H1 (cell line): Measurements from ENCODE around the gene GLB1L3. TPM values are rescaled to one million over a fixed set of nuclear protein-coding genes. Genes with fewer than 3 reads are reported as not detected.

Source experiments
- CTCF ChIA-PET: fragments of 300-600 bp; sonication (Branson Sonifier 250); formaldehyde crosslinking; loops from one replicate; lab custom pipeline; 2021; ENCODE audit not compliant: partially characterized antibody; lab: Charles Lee
- POLR2A ChIA-PET: fragments of 300-600 bp; sonication (Branson Sonifier 250); formaldehyde crosslinking; loops from one replicate; lab custom pipeline; 2021; ENCODE audit warnings: inconsistent platforms; ENCODE audit not compliant: partially characterized antibody; lab: Charles Lee
- DNase-seq, 2 experiments: peaks; one replicate each; pipeline versions ENCODE4 v3.0.0 to v3.0.0-alpha.2; 2010 to 2022; ENCODE audit warnings: low spot score in 2 of 2, low read depth in 1 of 2, mixed read lengths in 1 of 2
- FAIRE-seq: peaks from 2 replicates; lab custom pipeline; 2011; peaks lifted over from hg19 to GRCh38; lab: Jason Lieb, UNC
- H2AFZ ChIP-seq: 2 replicates; pipeline ENCODE4 v1.8.1; 2012; ENCODE audit warnings: low read length, inconsistent platforms
- H2AK5ac ChIP-seq: 2 replicates; pipeline ENCODE4 v1.6.1; 2013; ENCODE audit warnings: low read depth, low read length
- H2BK120ac ChIP-seq: replicated peaks from 2 replicates; pipeline ENCODE3; 2013; ENCODE audit warnings: low read depth, low read length, inconsistent platforms
- H2BK12ac ChIP-seq: 2 replicates; pipeline ENCODE4 v1.6.1; 2013; ENCODE audit warnings: low read depth, low read length
- H2BK15ac ChIP-seq: 2 replicates; pipeline ENCODE4 v1.6.1; 2013; ENCODE audit warnings: low read length
- H2BK20ac ChIP-seq: 2 replicates; pipeline ENCODE4 v1.6.1; 2013; ENCODE audit warnings: low read length
- H2BK5ac ChIP-seq: 2 replicates; pipeline ENCODE4 v1.6.1; 2013; ENCODE audit warnings: low read depth, low read length
- H3K14ac ChIP-seq: 2 replicates; pipeline ENCODE4 v1.6.1; 2013; ENCODE audit warnings: inconsistent platforms; ENCODE audit not compliant: insufficient read length
- H3K18ac ChIP-seq: 2 replicates; pipeline ENCODE4 v1.6.1; 2013; ENCODE audit warnings: low read length; ENCODE audit errors: extremely low read depth
- H3K23ac ChIP-seq: 2 replicates; pipeline ENCODE4 v1.6.1; 2013; ENCODE audit warnings: inconsistent platforms; ENCODE audit not compliant: insufficient read length
- H3K23me2 ChIP-seq: 2 replicates; pipeline ENCODE4 v1.6.1; 2013; ENCODE audit warnings: low read depth, low read length
- H3K27ac ChIP-seq: 2 replicates; pipeline ENCODE4 v1.6.1; 2011; ENCODE audit warnings: low read depth, low read length, inconsistent platforms
- H3K27me3 ChIP-seq, 4 experiments: replicated peaks in 1 of 4; 1 replicate in 1 of 4; 2 replicates in 3 of 4; pipeline versions ENCODE4 v1.6.1 to v1.8.1; 2011 to 2013; ENCODE audit warnings: low read length in 3 of 4, mild to moderate bottlenecking in 3 of 4, inconsistent platforms in 2 of 4, mixed read lengths in 2 of 4, moderate library complexity in 1 of 4; ENCODE audit not compliant: control insufficient read depth in 3 of 4, insufficient read depth in 3 of 4; ENCODE audit errors: extremely low read depth in 1 of 4
- H3K36me3 ChIP-seq, 4 experiments: 2 replicates each; pipeline versions ENCODE4 v1.6.1 to v1.8.1; 2011 to 2013; ENCODE audit warnings: mild to moderate bottlenecking in 4 of 4, low read length in 3 of 4, moderate library complexity in 2 of 4, control low read depth in 1 of 4, inconsistent platforms in 1 of 4; ENCODE audit not compliant: insufficient read depth in 4 of 4, control insufficient read depth in 2 of 4
- H3K4ac ChIP-seq: replicated peaks from 2 replicates; pipeline ENCODE3; 2013; ENCODE audit warnings: low read length, low read depth, mixed read lengths, inconsistent platforms; ENCODE audit not compliant: insufficient read length
- H3K4me1 ChIP-seq, 4 experiments: replicated peaks in 1 of 4; 1 replicate in 1 of 4; 2 replicates in 3 of 4; pipeline versions ENCODE4 v1.6.1 to v1.8.1; 2011 to 2013; ENCODE audit warnings: low read length in 3 of 4, inconsistent platforms in 2 of 4, mixed read lengths in 1 of 4; ENCODE audit not compliant: insufficient read depth in 4 of 4, control insufficient read depth in 3 of 4
- H3K4me2 ChIP-seq, 2 experiments: 2 replicates each; pipeline versions ENCODE4 v1.6.1 to v1.8.1; 2011 to 2013; ENCODE audit warnings: low read depth in 2 of 2, low read length in 2 of 2, control low read depth in 1 of 2, inconsistent platforms in 1 of 2, mild to moderate bottlenecking in 1 of 2; ENCODE audit not compliant: insufficient read depth in 1 of 2
- H3K4me3 ChIP-seq, 4 experiments: fragments of 200-600, 300-600 bp in 1 of 4; sonication (generic), shearing (Covaris generic), sonication (Bioruptor Twin) in 1 of 4; 2 replicates each; pipeline versions ENCODE4 v1.5.1 to v1.8.1; 2011 to 2016; ENCODE audit warnings: low read length in 4 of 4, low read depth in 3 of 4, control low read depth in 2 of 4, inconsistent platforms in 2 of 4, mild to moderate bottlenecking in 2 of 4, mixed read lengths in 1 of 4, moderate library complexity in 1 of 4; ENCODE audit not compliant: insufficient read depth in 2 of 4; ENCODE audit errors: extremely low read depth in 1 of 4
- H3K56ac ChIP-seq: replicated peaks from 2 replicates; pipeline ENCODE3; 2013; ENCODE audit warnings: low read depth, mild to moderate bottlenecking, mixed read lengths, low read length, inconsistent platforms; ENCODE audit not compliant: insufficient read length
- H3K79me1 ChIP-seq: 2 replicates; pipeline ENCODE4 v1.6.1; 2013; ENCODE audit warnings: low read depth, low read length, control low read depth
- H3K79me2 ChIP-seq, 2 experiments: 2 replicates each; pipeline versions ENCODE4 v1.6.1 to v1.8.1; 2012 to 2013; ENCODE audit warnings: low read length in 2 of 2, mild to moderate bottlenecking in 2 of 2, inconsistent platforms in 1 of 2; ENCODE audit not compliant: insufficient read depth in 2 of 2, control insufficient read depth in 1 of 2
- H3K9ac ChIP-seq, 4 experiments: replicated peaks in 1 of 4; 1 replicate in 1 of 4; 2 replicates in 3 of 4; pipeline versions ENCODE4 v1.6.1 to v1.8.1; 2011 to 2013; ENCODE audit warnings: low read depth in 3 of 4, low read length in 3 of 4, control low read depth in 2 of 4, mild to moderate bottlenecking in 2 of 4, moderate library complexity in 2 of 4, inconsistent platforms in 1 of 4; ENCODE audit errors: extremely low read depth in 1 of 4
- H3K9me3 ChIP-seq, 2 experiments: 2 replicates each; pipeline versions ENCODE4 v1.6.1 to v1.8.1; 2012 to 2013; ENCODE audit warnings: mild to moderate bottlenecking in 2 of 2, moderate library complexity in 2 of 2, control low read depth in 1 of 2, inconsistent platforms in 1 of 2, low read depth in 1 of 2, low read length in 1 of 2, mixed read lengths in 1 of 2; ENCODE audit not compliant: insufficient read depth in 2 of 2
- H4K20me1 ChIP-seq, 2 experiments: replicated peaks in 1 of 2; 2 replicates each; pipeline versions ENCODE3 to v1.8.1; 2011 to 2013; ENCODE audit warnings: inconsistent platforms in 2 of 2, low read length in 2 of 2, mild to moderate bottlenecking in 1 of 2; ENCODE audit not compliant: insufficient read depth in 2 of 2, control insufficient read depth in 1 of 2
- H4K5ac ChIP-seq: 2 replicates; pipeline ENCODE4 v1.6.1; 2013; ENCODE audit warnings: low read length, low read depth, mixed read lengths, inconsistent platforms; ENCODE audit not compliant: insufficient read length
- H4K8ac ChIP-seq: 2 replicates; pipeline ENCODE4 v1.8.0; 2013; ENCODE audit warnings: mild to moderate bottlenecking, moderate library complexity, low read length, inconsistent platforms; ENCODE audit not compliant: insufficient read depth; ENCODE audit errors: extremely low read depth
- H4K91ac ChIP-seq: replicated peaks from 2 replicates; pipeline ENCODE3; 2013; ENCODE audit warnings: low read length, mixed read lengths, inconsistent platforms; ENCODE audit not compliant: insufficient read length
- CBX8 ChIP-seq: fragments of 300-800, 300-1000 bp; sonication (generic); IDR thresholded peaks from 2 replicates; pipeline ENCODE4 v1.7.1; 2016; ENCODE audit warnings: low read depth, low read length, borderline replicate concordance
- CHD1 ChIP-seq: IDR thresholded peaks from 2 replicates; pipeline ENCODE4 v1.6.1; 2012; ENCODE audit warnings: low read depth, low read length, improper control_type of control experiment
- CTBP2 ChIP-seq: IDR thresholded peaks from 2 replicates; pipeline ENCODE4 v1.7.0; 2011; ENCODE audit warnings: borderline replicate concordance, mild to moderate bottlenecking, moderate library complexity, mixed read lengths, low read length; ENCODE audit not compliant: insufficient read depth, insufficient read length
- FOSL1 ChIP-seq: IDR thresholded peaks from 2 replicates; pipeline ENCODE4 v1.6.1; 2011; ENCODE audit warnings: mild to moderate bottlenecking, low read depth, low read length, moderate library complexity; ENCODE audit not compliant: insufficient read depth
- NANOG ChIP-seq: IDR thresholded peaks from 2 replicates; pipeline ENCODE4 v1.6.1; 2011; ENCODE audit warnings: low read length, low read depth, mild to moderate bottlenecking, inconsistent platforms; ENCODE audit not compliant: insufficient read depth, poor library complexity, severe bottlenecking
- POLR2A ChIP-seq, 2 experiments: IDR thresholded peaks; 1 replicate in 1 of 2; 2 replicates in 1 of 2; pipeline ENCODE4 v1.6.1; 2011; ENCODE audit warnings: low read depth in 2 of 2, low read length in 2 of 2, mild to moderate bottlenecking in 2 of 2; ENCODE audit errors: control extremely low read depth in 1 of 2
- RFX5 ChIP-seq: IDR thresholded peaks from 2 replicates; pipeline ENCODE4 v1.6.1; 2011; ENCODE audit warnings: low read depth, low read length, improper control_type of control experiment, borderline replicate concordance
- SIX5 ChIP-seq: IDR thresholded peaks from 2 replicates; pipeline ENCODE4 v1.6.1; 2011; ENCODE audit warnings: mild to moderate bottlenecking, low read depth, low read length
- TCF12 ChIP-seq: IDR thresholded peaks from 2 replicates; pipeline ENCODE4 v1.6.1; 2011; ENCODE audit warnings: low read depth, mild to moderate bottlenecking, low read length
- ZNF274 ChIP-seq: IDR thresholded peaks from 2 replicates; pipeline ENCODE4 v1.7.0; 2012; ENCODE audit warnings: low read length, borderline replicate concordance; ENCODE audit errors: extremely low read depth
- WGBS, 2 experiments: shearing (Covaris generic) in 1 of 2; methylation state at CpG; one replicate each; pipeline versions ENCODE4 v1.1.6 to v1.1.7; 2013 to 2015; ENCODE audit warnings: low lambda C conversion rate in 2 of 2, mixed read lengths in 2 of 2, inconsistent platforms in 1 of 2, low coverage in 1 of 2, missing lambda C conversion rate in 1 of 2; ENCODE audit not compliant: insufficient replicate concordance in 2 of 2, insufficient coverage in 1 of 2, insufficient read length in 1 of 2; ENCODE audit errors: extremely low coverage in 1 of 2, missing lambda C conversion rate in 1 of 2; 5-methylcytosine and 5-hydroxymethylcytosine counted together
- polyA plus RNA-seq, 7 experiments: library from polyadenylated mRNA; depleted of rRNA in 3 of 7; stranded (reverse) in 5 of 7; unstranded in 2 of 7; fragments of >200 nt in 5 of 7; fragments of 200-250 nt in 2 of 7; gene quantifications; 1 replicate in 5 of 7; 2 replicates in 1 of 7; 4 replicates in 1 of 7; pipeline versions ENCODE4 v1.2.1 to v1.2.3, GENCODE V29; 2011 to 2013; ENCODE audit warnings: missing spikeins in 2 of 7, mixed read lengths in 2 of 7
- total RNA-seq: library from RNA; stranded (reverse); fragmentation: NEBNext Ultra II Directional; extraction: Animal tissue kit (Norgen Biotek cat#: 25700); gene quantifications from 2 replicates; pipeline ENCODE4 v1.2.1, GENCODE V29; 2021

GLB1L3 gene
- total and polyA plus RNA-seq, 2 of the 8 experiments (the other 6 are each of a cell fraction or from before 2014, with no cell fraction given): 14.9 to 33.2 TPM

- no peak overlapping the region for H3K23ac ChIP-seq
- ChIA-PET CTCF (interaction anchor here (0.9 to 2.1 kb wide), 4 partner anchors 11 to 105 kb away, joined by 3 to 7 read pairs (median 4); no protein-coding TSS in a partner anchor), POLR2A (interaction anchor here (0.6 to 1.2 kb wide), 2 partner anchors 26 to 393 kb away, joined by 3 read pairs; no protein-coding TSS in a partner anchor)
- H2BK120ac ChIP-seq: no peak overlapping the region
- H3K4ac ChIP-seq: no peak overlapping the region
- H2BK15ac ChIP-seq: no peak overlapping the region
- peaks cover 0 to 3% (median 1%) of the 10 kb centered on the region in 4 experiments; a peak in 3 of 7 replicates for H3K27me3 ChIP-seq
- H2AFZ ChIP-seq: no peak overlapping the region
- no peak overlapping the region for H3K9ac ChIP-seq
- H4K5ac ChIP-seq: no peak overlapping the region
- H2BK5ac ChIP-seq: no peak overlapping the region
- no peak overlapping the region for H3K18ac ChIP-seq
- no peak overlapping the region for H2BK20ac ChIP-seq
- no peak for DNase-seq
- no peak overlapping the region for H4K8ac ChIP-seq
- no peak overlapping the region for H2AK5ac ChIP-seq
- H3K79me2 ChIP-seq: no peaks in the 10 kb centered on the region
- no peak overlapping the region for H3K27ac ChIP-seq
- no peak overlapping the region for H3K4me2 ChIP-seq
- H3K4me1 ChIP-seq: no peaks in the 10 kb centered on the region; a peak in 1 of 7 replicates
- H3K36me3 ChIP-seq: no peaks in the 10 kb centered on the region
- no peak overlapping the region for H3K56ac ChIP-seq
- no peaks in the 10 kb centered on the region for H4K20me1 ChIP-seq
- no peak for FAIRE-seq
- H3K23me2 ChIP-seq: no peaks in the 10 kb centered on the region
- H4K91ac ChIP-seq: no peak overlapping the region
- no peak overlapping the region for H3K14ac ChIP-seq
- WGBS, 2 experiments: 87% methylated on average over 7 of the region's 7 CpGs; no CpG with 5 or more reads in 1 of the 2 experiments
- H2BK12ac ChIP-seq: no peak overlapping the region
- H3K4me3 ChIP-seq: no peak overlapping the region
- no peaks in the 10 kb centered on the region; a peak in 1 of 4 replicates for H3K9me3 ChIP-seq
- no peaks in the 10 kb centered on the region for H3K79me1 ChIP-seq
- TF ChIP-seq ZNF274: no peak
- TF ChIP-seq SIX5: no peak
- no peak for TF ChIP-seq CTBP2
- no peak for TF ChIP-seq CBX8
- no peak for TF ChIP-seq RFX5
- no peak for TF ChIP-seq FOSL1
- no peak for TF ChIP-seq NANOG
- TF ChIP-seq POLR2A (IDR thresholded peaks at IDR 0.05; ENCODE audit: control extremely low read depth in 1 of 2, low read depth in 2 of 2, low read length in 2 of 2): no peak
- TF ChIP-seq CHD1: no peak
- no peak for TF ChIP-seq TCF12
- TF ChIP-seq, all 59 proteins: peak for 0
Measured at GRCh38 chr11:134366254-134366653, 90.1 kb downstream of the GLB1L3 start.
